OCI-LY7 (cell line): ENCODE measurements around the gene ADAMTS17.

Experiments
- EZH2phosphoT487 ChIP-seq: fragments of 200-600 bp; sonication (generic); IDR thresholded peaks from 2 replicates; pipeline ENCODE4 v1.6.1; 2018; ENCODE audit warnings: low read depth, borderline replicate concordance, mild to moderate bottlenecking, mixed run types, antibody characterized with exemption, low read length, moderate library complexity, mixed read lengths
- TF ChIP-seq, protein P1 (sequence below): fragments of 200-600 bp; sonication (generic); conservative IDR thresholded peaks from 2 replicates; pipeline ENCODE4 v1.5.1; 2014; ENCODE audit warnings: mild to moderate bottlenecking, antibody characterized with exemption, low read length, moderate library complexity, mixed read lengths

DNA sequence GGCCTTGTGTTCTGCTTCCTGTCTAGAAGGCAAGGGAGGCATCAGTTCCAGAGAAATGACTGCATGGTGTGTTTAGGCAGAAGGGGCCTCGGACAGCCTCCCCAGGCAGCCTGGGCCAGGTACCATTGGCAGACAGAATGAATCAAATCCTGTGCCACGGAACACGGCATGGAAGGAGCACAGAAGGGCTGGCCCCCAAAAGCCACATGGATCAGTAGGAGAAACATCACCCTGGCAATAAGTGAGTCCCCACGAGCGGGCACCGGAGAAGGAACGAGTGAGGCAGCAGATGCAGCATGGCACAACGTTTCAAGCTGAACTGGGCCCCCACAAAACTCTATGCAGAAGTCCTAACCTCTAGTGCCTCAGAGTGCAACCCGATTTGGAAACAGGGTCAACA lies 223.2 kb downstream of the ADAMTS17 start:
- no peak for TF ChIP-seq EZH2phosphoT487
- TF ChIP-seq, protein P1, sequence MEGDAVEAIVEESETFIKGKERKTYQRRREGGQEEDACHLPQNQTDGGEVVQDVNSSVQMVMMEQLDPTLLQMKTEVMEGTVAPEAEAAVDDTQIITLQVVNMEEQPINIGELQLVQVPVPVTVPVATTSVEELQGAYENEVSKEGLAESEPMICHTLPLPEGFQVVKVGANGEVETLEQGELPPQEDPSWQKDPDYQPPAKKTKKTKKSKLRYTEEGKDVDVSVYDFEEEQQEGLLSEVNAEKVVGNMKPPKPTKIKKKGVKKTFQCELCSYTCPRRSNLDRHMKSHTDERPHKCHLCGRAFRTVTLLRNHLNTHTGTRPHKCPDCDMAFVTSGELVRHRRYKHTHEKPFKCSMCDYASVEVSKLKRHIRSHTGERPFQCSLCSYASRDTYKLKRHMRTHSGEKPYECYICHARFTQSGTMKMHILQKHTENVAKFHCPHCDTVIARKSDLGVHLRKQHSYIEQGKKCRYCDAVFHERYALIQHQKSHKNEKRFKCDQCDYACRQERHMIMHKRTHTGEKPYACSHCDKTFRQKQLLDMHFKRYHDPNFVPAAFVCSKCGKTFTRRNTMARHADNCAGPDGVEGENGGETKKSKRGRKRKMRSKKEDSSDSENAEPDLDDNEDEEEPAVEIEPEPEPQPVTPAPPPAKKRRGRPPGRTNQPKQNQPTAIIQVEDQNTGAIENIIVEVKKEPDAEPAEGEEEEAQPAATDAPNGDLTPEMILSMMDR: no peak
